Measurements from ENCODE around the gene GUCY2D. TPM values are rescaled to one million over a fixed set of nuclear protein-coding genes. Genes with fewer than 3 reads are reported as not detected.
A peak's percentile ranks its signal among the peaks of the same experiment; 100 is the strongest.
"Not testable (repeated sequence)": the region's sequence is repeated elsewhere in the genome, so short reads cannot be mapped to it uniquely, and the experiment has no call there.

GUCY2D gene
- total RNA-seq, 1 donor = not detected

GRCh38 chr17:8021565-8022359 lies 19.3 kb downstream of the GUCY2D start:
- no peaks in the 10 kb centered on the region for H3K79me2 ChIP-seq (ENCODE audit: insufficient read depth, low read length)
- H3K4me3 ChIP-seq (ENCODE audit: insufficient read depth, low read length) = no peak overlapping the region
- H3K4me2 ChIP-seq (ENCODE audit: insufficient read depth, low read length) = no peak overlapping the region
- no peak for DNase-seq (ENCODE audit: insufficient read length, low spot score, missing footprints)
- H3K27me3 ChIP-seq (ENCODE audit: insufficient read depth, low read length) = peaks cover 9% of the 10 kb centered on the region
- no peaks in the 10 kb centered on the region for H4K20me1 ChIP-seq (ENCODE audit: insufficient read depth, low read length)
- H2AFZ ChIP-seq (ENCODE audit: low read length) = no peak overlapping the region
- no peaks in the 10 kb centered on the region for H3K9me3 ChIP-seq (ENCODE audit: low read depth, low read length)
- H3K27ac ChIP-seq (ENCODE audit: low read depth, low read length) = no peak overlapping the region
- H3K36me3 ChIP-seq (ENCODE audit: insufficient read depth, low read length) = no peaks in the 10 kb centered on the region
- TF ChIP-seq, protein P1, sequence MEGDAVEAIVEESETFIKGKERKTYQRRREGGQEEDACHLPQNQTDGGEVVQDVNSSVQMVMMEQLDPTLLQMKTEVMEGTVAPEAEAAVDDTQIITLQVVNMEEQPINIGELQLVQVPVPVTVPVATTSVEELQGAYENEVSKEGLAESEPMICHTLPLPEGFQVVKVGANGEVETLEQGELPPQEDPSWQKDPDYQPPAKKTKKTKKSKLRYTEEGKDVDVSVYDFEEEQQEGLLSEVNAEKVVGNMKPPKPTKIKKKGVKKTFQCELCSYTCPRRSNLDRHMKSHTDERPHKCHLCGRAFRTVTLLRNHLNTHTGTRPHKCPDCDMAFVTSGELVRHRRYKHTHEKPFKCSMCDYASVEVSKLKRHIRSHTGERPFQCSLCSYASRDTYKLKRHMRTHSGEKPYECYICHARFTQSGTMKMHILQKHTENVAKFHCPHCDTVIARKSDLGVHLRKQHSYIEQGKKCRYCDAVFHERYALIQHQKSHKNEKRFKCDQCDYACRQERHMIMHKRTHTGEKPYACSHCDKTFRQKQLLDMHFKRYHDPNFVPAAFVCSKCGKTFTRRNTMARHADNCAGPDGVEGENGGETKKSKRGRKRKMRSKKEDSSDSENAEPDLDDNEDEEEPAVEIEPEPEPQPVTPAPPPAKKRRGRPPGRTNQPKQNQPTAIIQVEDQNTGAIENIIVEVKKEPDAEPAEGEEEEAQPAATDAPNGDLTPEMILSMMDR (IDR thresholded peaks at IDR 0.05; ENCODE audit: extremely low read depth, low read depth, low read length) = no peak
- H3K4me1 ChIP-seq (ENCODE audit: insufficient read depth, low read length) = peaks cover 11% of the 10 kb centered on the region

DNA sequence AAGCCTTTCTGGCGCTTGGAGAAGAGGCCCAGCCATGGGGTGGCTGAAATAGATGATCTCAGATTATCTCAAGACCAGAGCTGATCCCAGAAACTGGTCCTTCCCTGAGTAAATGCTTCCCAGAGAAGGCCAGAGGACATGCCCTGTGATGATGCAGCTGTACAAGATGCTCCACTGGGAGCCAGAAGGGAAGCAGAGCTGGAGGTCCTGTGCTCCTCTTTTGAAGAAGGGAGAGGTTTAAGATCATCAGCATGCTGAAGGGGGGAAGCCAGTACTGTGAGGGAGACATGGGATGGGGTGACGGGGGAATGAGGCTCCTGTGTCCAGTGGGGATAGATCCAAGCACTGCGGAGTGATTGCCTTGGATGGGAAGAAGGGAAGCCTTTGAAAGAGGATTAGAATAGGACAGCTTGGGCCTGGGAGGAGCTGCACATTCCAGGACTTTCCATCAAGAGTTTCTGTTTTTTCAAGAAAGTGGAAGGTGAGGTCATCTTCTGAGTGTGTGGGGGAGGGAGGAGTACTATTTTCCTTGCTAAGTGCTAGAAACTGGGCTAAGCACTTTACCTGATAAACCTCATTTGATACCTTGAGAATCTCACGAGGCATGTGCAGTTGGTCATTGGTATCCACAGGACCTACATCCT lies 20.1 kb downstream of the GUCY2D start:
- H3K4me1 ChIP-seq (ENCODE audit: insufficient read depth, low read length) = peaks cover 11% of the 10 kb centered on the region
- no peak overlapping the region for H2AFZ ChIP-seq (ENCODE audit: low read length)
- peaks cover 16% of the 10 kb centered on the region for H3K27me3 ChIP-seq (ENCODE audit: insufficient read depth, low read length)
- TF ChIP-seq, protein P1 (IDR thresholded peaks at IDR 0.05; ENCODE audit: extremely low read depth, low read depth, low read length) = no peak
- no peak overlapping the region for H3K27ac ChIP-seq (ENCODE audit: low read depth, low read length)
- no peaks in the 10 kb centered on the region for H4K20me1 ChIP-seq (ENCODE audit: insufficient read depth, low read length)
- H3K4me2 ChIP-seq (ENCODE audit: insufficient read depth, low read length) = no peak overlapping the region
- DNase-seq (ENCODE audit: insufficient read length, low spot score, missing footprints) = peak; percentile 50
- no peaks in the 10 kb centered on the region for H3K36me3 ChIP-seq (ENCODE audit: insufficient read depth, low read length)
- no peak overlapping the region for H3K4me3 ChIP-seq (ENCODE audit: insufficient read depth, low read length)
- H3K79me2 ChIP-seq (ENCODE audit: insufficient read depth, low read length) = no peaks in the 10 kb centered on the region
- H3K9me3 ChIP-seq (ENCODE audit: low read depth, low read length) = no peaks in the 10 kb centered on the region

GRCh38 chr17:8024161-8024560 lies 21.7 kb downstream of the GUCY2D start:
- H3K79me2 ChIP-seq (ENCODE audit: insufficient read depth, low read length); DNase-seq (ENCODE audit: insufficient read length, low spot score, missing footprints); H3K9me3 ChIP-seq (ENCODE audit: low read depth, low read length); H3K4me1 ChIP-seq (ENCODE audit: insufficient read depth, low read length); H3K36me3 ChIP-seq (ENCODE audit: insufficient read depth, low read length); H3K27ac ChIP-seq (ENCODE audit: low read depth, low read length); H4K20me1 ChIP-seq (ENCODE audit: insufficient read depth, low read length); H3K4me3 ChIP-seq (ENCODE audit: insufficient read depth, low read length); H2AFZ ChIP-seq (ENCODE audit: low read length); H3K4me2 ChIP-seq (ENCODE audit: insufficient read depth, low read length): not testable (repeated sequence)
- H3K27me3 ChIP-seq (ENCODE audit: insufficient read depth, low read length) = peaks cover 16% of the 10 kb centered on the region

DNA sequence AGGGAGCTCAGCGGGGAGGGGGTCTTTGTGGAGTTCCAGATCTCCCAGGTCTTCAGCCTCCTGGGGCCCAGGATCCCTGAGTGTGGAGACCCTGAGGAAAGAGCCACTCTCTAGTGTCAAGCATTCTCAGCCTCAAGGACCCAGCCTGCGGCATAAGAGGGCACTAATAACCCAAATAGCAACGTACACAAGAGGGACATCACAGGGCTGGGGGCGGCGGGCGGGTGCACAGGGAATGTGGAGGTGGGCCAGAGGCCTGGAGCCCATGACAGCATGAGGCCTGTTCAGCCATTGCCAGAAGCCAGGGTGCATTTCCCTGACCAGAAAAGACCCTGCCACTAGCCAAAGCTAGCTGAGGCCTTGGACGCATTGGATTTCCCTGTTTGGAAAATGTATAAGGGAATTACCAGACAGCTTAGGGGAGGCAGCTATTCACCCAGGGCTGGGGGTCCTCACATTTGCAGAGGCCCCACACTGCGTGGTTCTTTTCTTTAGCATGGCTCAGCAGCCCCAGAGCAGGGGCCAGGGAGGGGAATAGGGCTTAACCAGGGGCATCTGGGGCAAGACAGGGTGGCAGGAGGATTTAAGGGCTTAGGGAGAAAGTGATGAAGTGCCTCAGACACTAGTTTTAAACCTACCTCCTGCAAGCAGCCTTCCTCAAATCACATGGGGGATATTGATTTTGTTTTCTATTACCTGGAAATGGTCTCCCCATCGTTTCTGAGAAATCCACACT lies 22.9 kb downstream of the GUCY2D start:
- no peak overlapping the region for H3K4me3 ChIP-seq (ENCODE audit: insufficient read depth, low read length)
- H3K36me3 ChIP-seq (ENCODE audit: insufficient read depth, low read length) = no peaks in the 10 kb centered on the region
- H3K4me1 ChIP-seq (ENCODE audit: insufficient read depth, low read length) = peaks cover 4% of the 10 kb centered on the region
- no peak overlapping the region for H3K4me2 ChIP-seq (ENCODE audit: insufficient read depth, low read length)
- H4K20me1 ChIP-seq (ENCODE audit: insufficient read depth, low read length) = no peaks in the 10 kb centered on the region
- no peak overlapping the region for H3K27ac ChIP-seq (ENCODE audit: low read depth, low read length)
- DNase-seq (ENCODE audit: insufficient read length, low spot score, missing footprints) = peak; percentile 15
- peaks cover 16% of the 10 kb centered on the region for H3K27me3 ChIP-seq (ENCODE audit: insufficient read depth, low read length)
- TF ChIP-seq, protein P1 (IDR thresholded peaks at IDR 0.05; ENCODE audit: extremely low read depth, low read depth, low read length) = no peak
- no peaks in the 10 kb centered on the region for H3K79me2 ChIP-seq (ENCODE audit: insufficient read depth, low read length)
- no peak overlapping the region for H2AFZ ChIP-seq (ENCODE audit: low read length)
- H3K9me3 ChIP-seq (ENCODE audit: low read depth, low read length) = no peaks in the 10 kb centered on the region
